GM12878 (cell line): Measurements from ENCODE around the gene CCDC191. TPM values are rescaled to one million over a fixed set of nuclear protein-coding genes. Genes with fewer than 3 reads are reported as not detected.

Experiments
- ATAC-seq: fragments of 200-7000 bp; cut with Tn5 transposase; 3 replicates; pipeline ENCODE4 v1.9.1; 2020; ENCODE audit warnings: mild to moderate bottlenecking, moderate library complexity
- BruUV-seq: library from RNA; stranded (reverse); fragments of 400-500 nt; replicated peaks from 2 replicates; lab custom pipeline; 2021; lab: Mats Ljungman, UMichigan
- CTCF ChIA-PET: fragments of 300-600 bp; sonication (Branson Sonifier 250); formaldehyde crosslinking; extraction: SDS; loops from one replicate; lab custom pipeline; 2021; ENCODE audit warnings: inconsistent platforms; lab: Yijun Ruan, JAX
- POLR2A ChIA-PET: fragments of 350-600 bp; formaldehyde crosslinking; extraction: SDS; loops from one replicate; lab custom pipeline; 2021; ENCODE audit warnings: inconsistent platforms; lab: Charles Lee
- RAD21 ChIA-PET: fragments of 300-600 bp; sonication (Branson Sonifier 250); formaldehyde crosslinking; loops from one replicate; lab custom pipeline; 2023; ENCODE audit warnings: antibody characterized with exemption; ENCODE audit not compliant: unreplicated experiment; lab: Charles Lee
- SMC1A ChIA-PET: fragments of 300-600 bp; sonication (Branson Sonifier 250); formaldehyde crosslinking; loops from one replicate; lab custom pipeline; 2023; ENCODE audit not compliant: unreplicated experiment, uncharacterized antibody; lab: Charles Lee
- DNase-seq: peaks from one replicate; pipeline ENCODE4 v3.0.0-alpha.2; 2011; ENCODE audit warnings: low read depth, low spot score
- FAIRE-seq: peaks from 3 replicates; lab custom pipeline; 2011; peaks lifted over from hg19 to GRCh38; lab: Jason Lieb, UNC
- H2AFZ ChIP-seq: 2 replicates; pipeline ENCODE4 v1.6.0; 2011; ENCODE audit warnings: low read depth, low read length, control low read depth; ENCODE audit not compliant: control insufficient read depth
- H3K27ac ChIP-seq: 2 replicates; pipeline ENCODE4 v1.5.1; 2011; ENCODE audit warnings: control low read depth; ENCODE audit not compliant: control insufficient read depth, insufficient read depth
- H3K27me3 ChIP-seq, 2 experiments: replicated peaks in 1 of 2; 2 replicates each; pipeline versions ENCODE4 v1.6.0 to v1.6.1; 2011; ENCODE audit warnings: low read length in 1 of 2; ENCODE audit not compliant: control insufficient read depth in 2 of 2, insufficient read depth in 2 of 2
- H3K36me3 ChIP-seq, 2 experiments: 2 replicates each; pipeline ENCODE4 v1.5.1; 2011; ENCODE audit warnings: low read length in 1 of 2; ENCODE audit not compliant: control insufficient read depth in 2 of 2, insufficient read depth in 2 of 2
- H3K4me1 ChIP-seq: 2 replicates; pipeline ENCODE4 v1.6.1; 2011; ENCODE audit warnings: mild to moderate bottlenecking, low read length, moderate library complexity, mixed read lengths; ENCODE audit not compliant: control insufficient read depth, insufficient read depth
- H3K4me2 ChIP-seq: 2 replicates; pipeline ENCODE4 v1.6.0; 2011; ENCODE audit warnings: control low read depth; ENCODE audit not compliant: control insufficient read depth, insufficient read depth
- H3K4me3 ChIP-seq: fragments of 200-600 bp; sonication (generic); 2 replicates; pipeline ENCODE4 v1.5.1; 2016
- H3K79me2 ChIP-seq: 2 replicates; pipeline ENCODE4 v1.6.0; 2011; ENCODE audit warnings: low read length; ENCODE audit not compliant: control insufficient read depth, insufficient read depth
- H3K9ac ChIP-seq: 2 replicates; pipeline ENCODE4 v1.8.0; 2011; ENCODE audit warnings: low read length, control low read depth, mixed read lengths; ENCODE audit not compliant: control insufficient read depth, insufficient read depth
- H3K9me3 ChIP-seq: replicated peaks from 3 replicates; pipeline ENCODE4 v1.5.1; 2011; ENCODE audit warnings: mild to moderate bottlenecking, low read length; ENCODE audit not compliant: control insufficient read depth, insufficient read depth
- H4K20me1 ChIP-seq: 2 replicates; pipeline ENCODE4 v1.6.0; 2011; ENCODE audit not compliant: control insufficient read depth, insufficient read depth
- ASH2L ChIP-seq: fragments of 300-600, 200-600 bp; sonication (generic); IDR thresholded peaks from 2 replicates; pipeline ENCODE4 v1.6.1; 2017; ENCODE audit warnings: low read depth, mild to moderate bottlenecking, borderline replicate concordance
- BACH1 ChIP-seq: fragments of 450-650 bp; IDR thresholded peaks from 2 replicates; pipeline ENCODE4 v1.6.1; 2017; ENCODE audit warnings: mild to moderate bottlenecking, borderline replicate concordance
- BCLAF1 ChIP-seq: fragments of 450-650 bp; IDR thresholded peaks from 2 replicates; pipeline ENCODE4 v1.6.1; 2017; ENCODE audit warnings: antibody characterized with exemption, mild to moderate bottlenecking, moderate library complexity
- BHLHE40 ChIP-seq, 2 experiments: fragments of 450-650 bp in 1 of 2; IDR thresholded peaks; 2 replicates each; pipeline ENCODE4 v1.6.1; 2011 to 2017; ENCODE audit warnings: low read depth in 2 of 2, borderline replicate concordance in 1 of 2, improper control_type of control experiment in 1 of 2, low read length in 1 of 2, mild to moderate bottlenecking in 1 of 2
- E2F8 ChIP-seq: fragments of 450-650 bp; IDR thresholded peaks from 2 replicates; pipeline ENCODE4 v1.6.1; 2018; ENCODE audit warnings: mild to moderate bottlenecking, low read depth, moderate library complexity; ENCODE audit not compliant: partially characterized antibody
- EED ChIP-seq: sonication (generic); IDR thresholded peaks from 2 replicates; pipeline ENCODE4 v1.6.1; 2016; ENCODE audit warnings: antibody characterized with exemption, low read depth
- MLLT1 ChIP-seq: fragments of 450-650 bp; IDR thresholded peaks from 2 replicates; pipeline ENCODE4 v1.6.1; 2016; ENCODE audit warnings: mild to moderate bottlenecking
- MYC ChIP-seq: IDR thresholded peaks from 2 replicates; pipeline ENCODE4 v1.6.1; 2011; ENCODE audit warnings: mild to moderate bottlenecking, low read length, moderate library complexity, inconsistent platforms; ENCODE audit not compliant: insufficient read depth, insufficient replicate concordance, insufficient read length, severe bottlenecking
- NBN ChIP-seq: fragments of 450-650 bp; IDR thresholded peaks from 2 replicates; pipeline ENCODE4 v1.6.1; 2016
- RAD21 ChIP-seq: IDR thresholded peaks from 2 replicates; pipeline ENCODE4 v1.6.1; 2011; ENCODE audit warnings: mild to moderate bottlenecking, low read depth, low read length, moderate library complexity; ENCODE audit not compliant: insufficient read depth
- SMAD5 ChIP-seq: IDR thresholded peaks from 2 replicates; pipeline ENCODE4 v1.6.1; 2016; ENCODE audit warnings: antibody characterized with exemption, low read depth
- SMC3 ChIP-seq: IDR thresholded peaks from 2 replicates; pipeline ENCODE4 v1.6.1; 2011; ENCODE audit warnings: low read length, improper control_type of control experiment, borderline replicate concordance
- SUPT20H ChIP-seq: IDR thresholded peaks from 2 replicates; pipeline ENCODE4 v1.6.1; 2011; ENCODE audit warnings: low read depth, mild to moderate bottlenecking, low read length, moderate library complexity, borderline replicate concordance; ENCODE audit not compliant: control insufficient read depth
- WRNIP1 ChIP-seq: IDR thresholded peaks from 2 replicates; pipeline ENCODE4 v1.6.1; 2011; ENCODE audit warnings: low read depth, low read length, improper control_type of control experiment, borderline replicate concordance
- ZBED1 ChIP-seq: IDR thresholded peaks from 2 replicates; pipeline ENCODE4 v1.6.1; 2016; ENCODE audit warnings: borderline replicate concordance
- ZNF217 ChIP-seq: fragments of 450-650 bp; IDR thresholded peaks from 2 replicates; pipeline ENCODE4 v1.6.1; 2017; ENCODE audit warnings: antibody characterized with exemption, mild to moderate bottlenecking
- ZNF24 ChIP-seq: fragments of 450-650 bp; IDR thresholded peaks from 2 replicates; pipeline ENCODE4 v1.6.1; 2017; ENCODE audit warnings: antibody characterized with exemption, mild to moderate bottlenecking
- whole genome bisulfite sequencing: methylation state at CpG from one replicate; pipeline ENCODE4 v1.1.6; 2016; ENCODE audit warnings: low lambda C conversion rate; ENCODE audit not compliant: insufficient replicate concordance, insufficient coverage; ENCODE audit errors: missing lambda C conversion rate; 5-methylcytosine and 5-hydroxymethylcytosine counted together
- in situ Hi-C: fragments of 300-500 bp; cut with MboI; formaldehyde crosslinking; loops from 9 replicates; pipeline ENCODE4 v1.14.3; 2018; ENCODE audit warnings: mixed read lengths
- intact Hi-C: fragments of 100-400 bp; cut with micrococcal nuclease; formaldehyde crosslinking; loops from one replicate; pipeline ENCODE4 v1.14.2; 2022; ENCODE audit not compliant: unreplicated experiment
- polyA plus RNA-seq, 11 experiments: library from polyadenylated mRNA; depleted of rRNA in 4 of 11; unstranded in 6 of 11; stranded (reverse) in 5 of 11; fragments of >200 nt; fragmentation: Nextera tagmentation in 4 of 11; fragmentation: Illumina TruSeq in 1 of 11; extraction: Ambion mirVana in 4 of 11; extraction: Trizol in 1 of 11; gene quantifications; 1 replicate in 1 of 11; 2 replicates in 10 of 11; pipeline versions ENCODE4 v1.2.1 to v1.2.3, GENCODE V29; 2011 to 2016; ENCODE audit warnings: inconsistent platforms in 2 of 11, missing spikeins in 2 of 11, low read depth in 1 of 11
- total RNA-seq, 4 experiments: library from RNA; depleted of rRNA in 3 of 4; stranded (reverse); fragments of >200 nt in 3 of 4; fragmentation: Illumina TruSeq in 1 of 4; extraction: Trizol in 1 of 4; gene quantifications; 2 replicates each; pipeline versions ENCODE4 v1.2.1 to v1.2.3, GENCODE V29; 2013 to 2021

CCDC191 gene
- total and polyA plus RNA-seq, 10 of the 15 experiments (the other 5 are each of a cell fraction or from before 2014, with no cell fraction given) = 1.2 to 2.9 (median 1.7) TPM

GRCh38 chr3:114019486-114019885 is 36.8 kb downstream of the CCDC191 start:
- Histone ChIP-seq H2AFZ (no peak overlapping the region), H4K20me1 (no peaks in the 10 kb centered on the region), H3K4me1 (no peaks in the 10 kb centered on the region), H3K79me2 (no peaks in the 10 kb centered on the region), H3K9ac (no peak overlapping the region), H3K27me3 (no peaks in the 10 kb centered on the region), H3K27ac (no peak overlapping the region)
- in situ Hi-C loops = no loop called here
- intact Hi-C loops = no loop called here
- TF ChIP-seq E2F8 = no peak
- TF ChIP-seq MLLT1 = no peak
- no peak for TF ChIP-seq EED
- no peak for TF ChIP-seq NBN
- TF ChIP-seq BCLAF1 = no peak
- TF ChIP-seq MYC = no peak
- TF ChIP-seq SMAD5 = no peak
- TF ChIP-seq ZNF217 = no peak
- no peak for TF ChIP-seq ZNF24
- TF ChIP-seq SUPT20H = no peak
- TF ChIP-seq WRNIP1 = no peak
- TF ChIP-seq RAD21 = no peak
- no peak for TF ChIP-seq ZBED1
- TF ChIP-seq BACH1 = no peak
- no peak for TF ChIP-seq BHLHE40 (IDR thresholded peaks at IDR 0.05; ENCODE audit: borderline replicate concordance in 1 of 2, low read depth in 2 of 2, low read length in 1 of 2)
- TF ChIP-seq ASH2L = no peak
- no peak for TF ChIP-seq SMC3
- TF ChIP-seq, all 136 proteins: peak for 0
- H3K4me3 ChIP-seq = no peak overlapping the region
- no peaks in the 10 kb centered on the region for H3K36me3 ChIP-seq
- no peak for FAIRE-seq
- H3K4me2 ChIP-seq = no peak overlapping the region
- 95% methylated on average over 2 of the region's 2 CpGs for WGBS
- no peak for DNase-seq
- no peak for ATAC-seq
- ChIA-PET RAD21 (no interaction called here), SMC1A (no interaction called here), CTCF (interaction anchor here (1.0 to 1.4 kb wide), 2 partner anchors 7 to 14 kb away, joined by 3 to 5 read pairs; no protein-coding TSS in a partner anchor), POLR2A (interaction anchor here (0.5 kb wide), 1 partner anchor 8 kb away, joined by 3 read pairs; no protein-coding TSS in a partner anchor)
- no peaks in the 10 kb centered on the region for H3K9me3 ChIP-seq
- no TSS peak for BruUV-seq
